GM18498 (cell line): ENCODE measurements around the gene USP3.
"Not testable (repeated sequence)": the region's sequence is repeated elsewhere in the genome, so short reads cannot be mapped to it uniquely, and the experiment has no call there.

Experiments
- ATAC-seq: cut with Tn5 transposase; IDR thresholded peaks from one replicate; pipeline ENCODE4 v1.9.1; 2021; ENCODE audit warnings: mild to moderate bottlenecking, moderate library complexity; ENCODE audit not compliant: unreplicated experiment

Gene USP3

GRCh38 chr15:63509955-63510940 is 5.9 kb downstream of the USP3 start:
- ATAC-seq = no peak

GRCh38 chr15:63512148-63512547 is 7.8 kb downstream of the USP3 start:
- no peak for ATAC-seq

- no peak for ATAC-seq
Measured at GRCh38 chr15:63513271-63513670, 8.9 kb downstream of the USP3 start.

GRCh38 chr15:63513728-63514127 is 9.3 kb downstream of the USP3 start:
- no peak for ATAC-seq

- no peak for ATAC-seq
Measured at GRCh38 chr15:63514531-63514943, 10.1 kb downstream of the USP3 start.

GRCh38 chr15:63517202-63517601 is 12.8 kb downstream of the USP3 start:
- no peak for ATAC-seq

- no peak for ATAC-seq
Measured at GRCh38 chr15:63517628-63518027, 13.2 kb downstream of the USP3 start.

GRCh38 chr15:63519041-63519440 is 14.6 kb downstream of the USP3 start:
- ATAC-seq = no peak

- no peak for ATAC-seq
Measured at GRCh38 chr15:63519548-63520178, 15.3 kb downstream of the USP3 start.

GRCh38 chr15:63520462-63520861 is 16.1 kb downstream of the USP3 start:
- not testable (repeated sequence) for ATAC-seq

GRCh38 chr15:63522225-63522578 is 17.8 kb downstream of the USP3 start:
- ATAC-seq = no peak

- no peak for ATAC-seq
Measured at GRCh38 chr15:63523306-63523990, 19.1 kb downstream of the USP3 start.

GRCh38 chr15:63524316-63525015 is 20.1 kb downstream of the USP3 start:
- no peak for ATAC-seq

- ATAC-seq = no peak
Measured at GRCh38 chr15:63526401-63526800, 22.0 kb downstream of the USP3 start.

GRCh38 chr15:63528138-63528659 is 23.8 kb downstream of the USP3 start:
- ATAC-seq = no peak

- no peak for ATAC-seq
Measured at GRCh38 chr15:63530235-63530634, 25.8 kb downstream of the USP3 start.

GRCh38 chr15:63530752-63531299 is 26.4 kb downstream of the USP3 start:
- ATAC-seq = peak; percentile 50

- no peak for ATAC-seq
Measured at GRCh38 chr15:63531586-63531985, 27.2 kb downstream of the USP3 start.

- no peak for ATAC-seq
Measured at GRCh38 chr15:63532307-63532744, 27.9 kb downstream of the USP3 start.

- not testable (repeated sequence) for ATAC-seq
Measured at GRCh38 chr15:63534888-63535287, 30.5 kb downstream of the USP3 start.
